Testis (tissue), 2 donors: ENCODE measurements around the gene ZNF654.

Source experiments
- CTCF ChIP-seq, 3 experiments: fragments of 450-650 bp in 2 of 3; fragments of 200-600 bp in 1 of 3; sonication (generic) in 1 of 3; IDR thresholded peaks; one replicate each; pipeline ENCODE4 v1.5.1; 2016 to 2019; ENCODE audit warnings: antibody characterized with exemption in 3 of 3, mild to moderate bottlenecking in 2 of 3, moderate library complexity in 1 of 3
- POLR2A ChIP-seq: fragments of 450-650 bp; IDR thresholded peaks from one replicate; pipeline ENCODE4 v1.6.1; 2017; ENCODE audit warnings: antibody characterized with exemption, mild to moderate bottlenecking, moderate library complexity

GRCh38 chr3:88076712-88077111 lies 17.7 kb downstream of the ZNF654 start:
- TF ChIP-seq CTCF (IDR thresholded peaks at IDR 0.05), result no peak
- no peak for TF ChIP-seq POLR2A
